HCT116 (cell line): ENCODE data around the gene RAB36. TPM values are rescaled to one million over a fixed set of nuclear protein-coding genes. Genes with fewer than 3 reads are reported as not detected.

Source experiments
- ATAC-seq: fragments of 200-7000 bp; cut with Tn5 transposase; 2 replicates; pipeline ENCODE4 v1.9.1; 2020; ENCODE audit warnings: mild to moderate bottlenecking, moderate library complexity
- BruUV-seq: library from RNA; stranded (reverse); fragments of 400-500 nt; replicated peaks from 2 replicates; lab custom pipeline; 2021; lab: Mats Ljungman, UMichigan
- CTCF ChIA-PET: fragments of 300-600 bp; sonication (Branson Sonifier 250); formaldehyde crosslinking; loops from one replicate; lab custom pipeline; 2021; ENCODE audit warnings: antibody characterized with exemption; lab: Charles Lee
- POLR2A ChIA-PET: fragments of 300-600, 350-600 bp; sonication (Branson Sonifier 250); formaldehyde crosslinking; loops from one replicate; lab custom pipeline; 2021; ENCODE audit warnings: antibody characterized with exemption; lab: Charles Lee
- RAD21 ChIA-PET, 2 experiments: fragments of 300-600 bp; sonication (Branson Sonifier 250); formaldehyde crosslinking; loops; one replicate each; lab custom pipeline; 2023; ENCODE audit warnings: low total read pairs in 2 of 2; ENCODE audit not compliant: uncharacterized antibody in 2 of 2, unreplicated experiment in 2 of 2, low non-redundant PET in 1 of 2; lab: Charles Lee
- DNase-seq: peaks from one replicate; pipeline ENCODE4 v3.0.0-alpha.2; 2010; ENCODE audit warnings: low read depth, low spot score
- H2AFZ ChIP-seq: fragments of 200-600 bp; shearing (Covaris generic), sonication (generic); 2 replicates; pipeline ENCODE4 v1.6.1; 2017; ENCODE audit warnings: low read depth, mixed run types, mixed read lengths, antibody characterized with exemption, low read length; ENCODE audit not compliant: poor library complexity, severe bottlenecking
- H3K27ac ChIP-seq: 2 replicates; pipeline ENCODE4 v1.5.1; 2012; ENCODE audit warnings: low read depth, low read length
- H3K27me3 ChIP-seq: fragments of 200-600 bp; sonication (generic); 2 replicates; pipeline ENCODE4 v1.6.1; 2016; ENCODE audit warnings: mixed run types, low read length, mixed read lengths; ENCODE audit not compliant: insufficient read depth
- H3K36me3 ChIP-seq, 2 experiments: fragments of 200-500 bp in 1 of 2; fragments of 200-600 bp in 1 of 2; sonication (Bioruptor generic) in 1 of 2; sonication (generic) in 1 of 2; 2 replicates each; pipeline versions ENCODE4 v1.5.1 to v1.6.1; 2014 to 2016; ENCODE audit warnings: low read length in 2 of 2, inconsistent platforms in 1 of 2, mixed read lengths in 1 of 2, mixed run types in 1 of 2; ENCODE audit not compliant: insufficient read depth in 2 of 2, control insufficient read depth in 1 of 2
- H3K4me1 ChIP-seq, 2 experiments: fragments of 200-600 bp in 1 of 2; sonication (generic) in 1 of 2; 2 replicates each; pipeline versions ENCODE4 v1.5.1 to v1.6.1; 2012 to 2017; ENCODE audit warnings: low read length in 2 of 2, inconsistent platforms in 1 of 2, mild to moderate bottlenecking in 1 of 2, mixed read lengths in 1 of 2, mixed run types in 1 of 2, moderate library complexity in 1 of 2; ENCODE audit not compliant: insufficient read depth in 2 of 2, control insufficient read depth in 1 of 2
- H3K4me2 ChIP-seq: fragments of 200-600 bp; sonication (generic); 2 replicates; pipeline ENCODE4 v1.6.1; 2017; ENCODE audit warnings: mixed run types, low read length, mixed read lengths
- H3K4me3 ChIP-seq, 2 experiments: fragments of 200-600 bp in 1 of 2; sonication (generic) in 1 of 2; replicated peaks in 1 of 2; 2 replicates each; pipeline ENCODE4 v1.5.1; 2011 to 2016; ENCODE audit warnings: low read length in 2 of 2, control low read depth in 1 of 2, low read depth in 1 of 2, mild to moderate bottlenecking in 1 of 2, mixed read lengths in 1 of 2, mixed run types in 1 of 2
- H3K79me2 ChIP-seq: fragments of 200-600 bp; sonication (generic); 2 replicates; pipeline ENCODE4 v1.6.1; 2017; ENCODE audit warnings: mild to moderate bottlenecking, mixed run types, low read length, moderate library complexity, mixed read lengths; ENCODE audit not compliant: insufficient read depth
- H3K9ac ChIP-seq: fragments of 200-600 bp; sonication (generic); 2 replicates; pipeline ENCODE4 v1.6.1; 2016; ENCODE audit warnings: low read length, mixed read lengths
- H3K9me2 ChIP-seq: fragments of 200-600 bp; sonication (generic), shearing (Covaris generic); 2 replicates; pipeline ENCODE4 v1.6.1; 2017; ENCODE audit warnings: mixed run types, mild to moderate bottlenecking, moderate library complexity; ENCODE audit not compliant: insufficient read depth
- H3K9me3 ChIP-seq, 2 experiments: fragments of 200-500 bp in 1 of 2; fragments of 200-600 bp in 1 of 2; sonication (Bioruptor generic) in 1 of 2; sonication (generic) in 1 of 2; 2 replicates each; pipeline ENCODE4 v1.6.1; 2014 to 2017; ENCODE audit warnings: low read length in 2 of 2, mixed read lengths in 2 of 2, inconsistent platforms in 1 of 2, low read depth in 1 of 2, mild to moderate bottlenecking in 1 of 2, mixed run types in 1 of 2, moderate library complexity in 1 of 2; ENCODE audit not compliant: control insufficient read depth in 1 of 2, insufficient read depth in 1 of 2
- H4K20me1 ChIP-seq: fragments of 200-600 bp; sonication (generic), shearing (Covaris generic); 2 replicates; pipeline ENCODE4 v1.6.1; 2017; ENCODE audit warnings: mixed run types, mild to moderate bottlenecking, moderate library complexity; ENCODE audit not compliant: insufficient read depth
- CBX3 ChIP-seq: IDR thresholded peaks from 2 replicates; pipeline ENCODE4 v1.6.1; 2012; ENCODE audit warnings: low read depth
- EGR1 ChIP-seq: IDR thresholded peaks from 2 replicates; pipeline ENCODE4 v1.6.1; 2012; ENCODE audit warnings: low read depth
- EZH2phosphoT487 ChIP-seq: fragments of 200-600 bp; IDR thresholded peaks from 2 replicates; pipeline ENCODE4 v1.6.1; 2018; ENCODE audit warnings: antibody characterized with exemption, borderline replicate concordance
- POLR2A ChIP-seq: IDR thresholded peaks from 2 replicates; pipeline ENCODE4 v1.7.0; 2011; ENCODE audit warnings: borderline replicate concordance; ENCODE audit not compliant: insufficient read depth, insufficient read length; ENCODE audit errors: extremely low read depth
- POLR2AphosphoS5 ChIP-seq: IDR thresholded peaks from 2 replicates; pipeline ENCODE4 v1.6.1; 2011; ENCODE audit warnings: mild to moderate bottlenecking, low read depth, low read length, moderate library complexity
- SP1 ChIP-seq: IDR thresholded peaks from 2 replicates; pipeline ENCODE4 v1.6.1; 2012; ENCODE audit warnings: low read depth
- intact Hi-C: fragments of 100-400 bp; cut with micrococcal nuclease; formaldehyde crosslinking; loops from 2 replicates; pipeline ENCODE4 v1.10.0; 2022
- total RNA-seq: library from RNA; stranded (reverse); gene quantifications from one replicate; pipeline ENCODE4 v1.2.1, GENCODE V29; 2021; ENCODE audit not compliant: unreplicated experiment
- TF ChIP-seq, protein P1 (sequence below): IDR thresholded peaks from 2 replicates; pipeline ENCODE4 v1.6.1; 2012
- TF ChIP-seq, protein P2 (sequence below): IDR thresholded peaks from 2 replicates; pipeline ENCODE4 v1.6.1; 2012

Gene RAB36
- total RNA-seq, 1 experiment from 2014 or later: 6.1 TPM

DNA sequence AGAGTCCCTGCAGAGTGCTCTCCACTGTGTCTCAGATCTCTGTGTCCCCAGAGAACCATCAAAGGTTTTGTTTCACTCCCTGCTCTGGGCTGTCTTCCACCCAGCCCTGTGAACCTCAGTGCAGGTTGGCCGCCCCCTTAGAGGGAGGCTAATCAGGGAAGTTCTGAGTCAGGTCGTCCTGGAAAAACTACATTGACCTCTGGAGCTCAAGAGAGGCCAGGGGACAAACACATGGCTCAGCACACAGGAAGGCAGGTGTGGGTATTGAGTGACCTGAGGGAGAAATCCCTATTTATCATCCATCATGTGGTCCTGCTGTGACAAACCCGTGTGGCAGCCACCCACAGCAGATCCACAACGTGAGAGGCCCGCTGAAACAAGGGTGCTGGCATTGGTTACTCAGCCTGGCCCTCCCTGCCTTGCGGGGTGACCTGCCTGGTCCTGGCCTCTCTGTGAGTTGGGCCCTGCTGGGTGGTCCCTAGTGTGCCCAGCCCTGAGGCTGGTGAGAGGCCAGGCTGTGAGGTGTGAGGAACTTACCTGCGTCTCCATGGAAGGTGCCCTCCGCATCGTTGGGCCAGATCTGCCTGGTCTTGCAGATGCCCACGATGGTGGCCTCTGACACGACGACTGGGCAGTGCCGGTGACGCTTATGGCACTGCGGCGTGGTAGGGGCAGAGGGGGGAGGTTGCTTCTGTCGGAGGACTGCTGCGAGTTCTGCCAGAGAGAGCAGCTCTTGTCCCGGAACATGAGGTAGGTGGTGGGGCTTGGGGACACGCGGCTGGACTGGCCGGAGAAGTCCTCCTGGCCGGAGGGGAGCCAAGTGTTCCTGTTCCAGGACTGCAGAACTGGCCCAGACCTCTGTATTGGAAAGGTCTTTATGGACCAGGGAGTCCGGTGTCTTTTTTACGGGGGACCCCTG, 34.4 kb downstream of the RAB36 start:
- no peak for DNase-seq
- peak overlapping the region; percentile 41; the same call in 1 of the 2 replicates for H3K9ac ChIP-seq
- intact Hi-C loops: loop anchor here (5.0 kb wide), 1 partner anchor 208 kb away; no protein-coding TSS in a partner anchor

DNA sequence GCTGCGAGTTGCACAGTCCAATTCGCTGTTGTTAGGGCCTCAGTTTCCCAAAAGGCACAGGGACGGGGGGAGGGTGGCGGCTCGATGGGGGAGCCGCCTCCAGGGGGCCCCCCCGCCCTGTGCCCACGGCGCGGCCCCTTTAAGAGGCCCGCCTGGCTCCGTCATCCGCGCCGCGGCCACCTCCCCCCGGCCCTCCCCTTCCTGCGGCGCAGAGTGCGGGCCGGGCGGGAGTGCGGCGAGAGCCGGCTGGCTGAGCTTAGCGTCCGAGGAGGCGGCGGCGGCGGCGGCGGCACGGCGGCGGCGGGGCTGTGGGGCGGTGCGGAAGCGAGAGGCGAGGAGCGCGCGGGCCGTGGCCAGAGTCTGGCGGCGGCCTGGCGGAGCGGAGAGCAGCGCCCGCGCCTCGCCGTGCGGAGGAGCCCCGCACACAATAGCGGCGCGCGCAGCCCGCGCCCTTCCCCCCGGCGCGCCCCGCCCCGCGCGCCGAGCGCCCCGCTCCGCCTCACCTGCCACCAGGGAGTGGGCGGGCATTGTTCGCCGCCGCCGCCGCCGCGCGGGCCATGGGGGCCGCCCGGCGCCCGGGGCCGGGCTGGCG, 35.1 kb downstream of the RAB36 start, which contains the start of gene BCR:
BCR (plus strand) TSS at position 209 of the 592 bp plus-strand sequence. CDS start 452 bp downstream, outside the sequence.
- peaks cover 14 to 17% of the 10 kb centered on the region in 2 experiments; a peak in 2 of 4 replicates for H3K9me3 ChIP-seq
- peaks cover 0 to 13% of the 10 kb centered on the region in 2 experiments; a peak in 1 of 4 replicates for H3K36me3 ChIP-seq
- POLR2A ChIA-PET: no interaction called here
- H2AFZ ChIP-seq: no peak within 1 kb of the TSS
- peak within 1 kb of the TSS; percentile 69 to 81 for H3K4me3 ChIP-seq
- H3K4me2 ChIP-seq: peak within 1 kb of the TSS; percentile 83
- ATAC-seq: peak; percentile 88
- H4K20me1 ChIP-seq: peaks cover 6% of the 10 kb centered on the region; the same call in 1 of the 2 replicates
- H3K4me1 ChIP-seq: peaks cover 34 to 44% of the 10 kb centered on the region in 2 experiments
- peak within 1 kb of the TSS; percentile 67 for H3K9ac ChIP-seq
- CTCF ChIA-PET: interaction anchor here (0.7 to 4.3 kb wide), 3 partner anchors 102 to 205 kb away, joined by 3 to 59 read pairs (median 7); no protein-coding TSS in a partner anchor
- peak; percentile 34 for DNase-seq
- RAD21 ChIA-PET: interaction anchor here in 1 of 2 experiments (1.3 kb wide), 1 partner anchor 101 kb away, joined by 5 read pairs; no protein-coding TSS in a partner anchor
- peak within 1 kb of the TSS; percentile 83 for H3K27ac ChIP-seq
- peaks cover 42% of the 10 kb centered on the region for H3K79me2 ChIP-seq
- no peaks in the 10 kb centered on the region for H3K27me3 ChIP-seq
- TF ChIP-seq SP1 (no peak; the same call in 1 of the 2 replicates), EZH2phosphoT487 (no peak), POLR2A (peak; percentile 33), POLR2AphosphoS5 (peak; percentile 32; the same call in 1 of the 2 replicates), CBX3 (no peak)
- TF ChIP-seq, protein P1, sequence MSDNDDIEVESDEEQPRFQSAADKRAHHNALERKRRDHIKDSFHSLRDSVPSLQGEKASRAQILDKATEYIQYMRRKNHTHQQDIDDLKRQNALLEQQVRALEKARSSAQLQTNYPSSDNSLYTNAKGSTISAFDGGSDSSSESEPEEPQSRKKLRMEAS: no peak
- TF ChIP-seq, protein P2, sequence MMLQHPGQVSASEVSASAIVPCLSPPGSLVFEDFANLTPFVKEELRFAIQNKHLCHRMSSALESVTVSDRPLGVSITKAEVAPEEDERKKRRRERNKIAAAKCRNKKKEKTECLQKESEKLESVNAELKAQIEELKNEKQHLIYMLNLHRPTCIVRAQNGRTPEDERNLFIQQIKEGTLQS: no peak
- no peaks in the 10 kb centered on the region for H3K9me2 ChIP-seq
- intact Hi-C loops: no loop called here
- no TSS peak for BruUV-seq

More for the DNA sequence above, 34.4 kb downstream of the RAB36 start:
- peak overlapping the region; percentile 83; the same call in 1 of the 2 replicates for H3K27ac ChIP-seq
- BruUV-seq: no TSS peak
- no peak for TF ChIP-seq EGR1
- TF ChIP-seq, protein P1: 0 out of 2 replicates have a peak, but pooled peaks have one; percentile 27
- RAD21 ChIA-PET: no interaction called here
- H3K9me3 ChIP-seq: peaks cover 14 to 18% of the 10 kb centered on the region in 2 experiments; a peak in 2 of 4 replicates
- no peaks in the 10 kb centered on the region for H3K9me2 ChIP-seq
- peaks cover 35% of the 10 kb centered on the region for H3K79me2 ChIP-seq
- H3K36me3 ChIP-seq: peaks cover 0 to 8% of the 10 kb centered on the region in 2 experiments; a peak in 1 of 4 replicates
- no peak overlapping the region for H2AFZ ChIP-seq
- H4K20me1 ChIP-seq: peaks cover 6% of the 10 kb centered on the region; the same call in 1 of the 2 replicates
- H3K4me3 ChIP-seq: peak overlapping the region; percentile 38 to 52
- CTCF ChIA-PET: interaction anchor here (0.7 to 4.3 kb wide), 5 partner anchors 35 to 206 kb away, joined by 3 to 59 read pairs (median 7); partner anchors contain the start of gene RAB36
- no peaks in the 10 kb centered on the region for H3K27me3 ChIP-seq
- peak overlapping the region; percentile 67 for H3K4me2 ChIP-seq
- POLR2A ChIA-PET: no interaction called here
- ATAC-seq: peak; percentile 6
- peaks cover 34 to 44% of the 10 kb centered on the region in 2 experiments for H3K4me1 ChIP-seq
